ENCODE data around the gene C17orf75. TPM values are rescaled to one million over a fixed set of nuclear protein-coding genes. Genes with fewer than 3 reads are reported as not detected.
"Not testable (repeated sequence)": the region's sequence is repeated elsewhere in the genome, so short reads cannot be mapped to it uniquely, and the experiment has no call there.

Gene C17orf75
- total RNA-seq, 2 experiments from 2014 or later = 66.1 to 70.9 TPM

GRCh38 chr17:32323811-32324491 is 18.0 kb downstream of the C17orf75 start:
- Histone ChIP-seq H3K9me3 (ENCODE audit: low read length) (no peaks in the 10 kb centered on the region), H3K79me2 (ENCODE audit: insufficient read depth, low read depth, low read length) (no peaks in the 10 kb centered on the region), H3K4me3 (ENCODE audit: low read depth, low read length, poor library complexity, severe bottlenecking) (no peak overlapping the region), H3K4me1 (ENCODE audit: insufficient read depth, low read length, poor library complexity, severe bottlenecking) (peaks cover 25% of the 10 kb centered on the region), H4K20me1 (ENCODE audit: insufficient read depth, low read length) (no peaks in the 10 kb centered on the region), H3K4me2 (ENCODE audit: low read length) (no peak overlapping the region), H3K36me3 (ENCODE audit: insufficient read depth, low read length) (no peaks in the 10 kb centered on the region), H2AFZ (ENCODE audit: low read length) (peak overlapping the region; percentile 42; the same call in 1 of the 2 replicates), H3K9me2 (ENCODE audit: insufficient read depth, low read length) (no peaks in the 10 kb centered on the region), H3K27ac (ENCODE audit: low read depth, low read length, poor library complexity, severe bottlenecking) (no peak overlapping the region)
- POLR2A ChIA-PET = no interaction called here
- TF ChIP-seq CTCF (conservative IDR thresholded peaks at IDR 0.05; ENCODE audit: low read length) = no peak
- TF ChIP-seq EZH2phosphoT487 (IDR thresholded peaks at IDR 0.05; ENCODE audit: borderline replicate concordance, low read depth, low read length) = no peak
- no peak for DNase-seq (ENCODE audit: low spot score)
- BruUV-seq (replicated peaks) = no TSS peak
- CTCF ChIA-PET (ENCODE audit: unreplicated experiment) = no interaction called here
- intact Hi-C loops (cut with micrococcal nuclease; ENCODE audit: unreplicated experiment) = no loop called here

- no peak for TF ChIP-seq CTCF (conservative IDR thresholded peaks at IDR 0.05; ENCODE audit: low read length)
- TF ChIP-seq EZH2phosphoT487 (IDR thresholded peaks at IDR 0.05; ENCODE audit: borderline replicate concordance, low read depth, low read length) = no peak
- Histone ChIP-seq H3K4me2 (ENCODE audit: low read length) (no peak overlapping the region), H3K79me2 (ENCODE audit: insufficient read depth, low read depth, low read length) (no peaks in the 10 kb centered on the region), H3K9me3 (ENCODE audit: low read length) (no peaks in the 10 kb centered on the region), H3K27ac (ENCODE audit: low read depth, low read length, poor library complexity, severe bottlenecking) (no peak overlapping the region), H2AFZ (ENCODE audit: low read length) (no peak overlapping the region), H3K4me3 (ENCODE audit: low read depth, low read length, poor library complexity, severe bottlenecking) (no peak overlapping the region), H3K4me1 (ENCODE audit: insufficient read depth, low read length, poor library complexity, severe bottlenecking) (peaks cover 16% of the 10 kb centered on the region), H3K36me3 (ENCODE audit: insufficient read depth, low read length) (no peaks in the 10 kb centered on the region), H3K9me2 (ENCODE audit: insufficient read depth, low read length) (no peaks in the 10 kb centered on the region), H4K20me1 (ENCODE audit: insufficient read depth, low read length) (no peaks in the 10 kb centered on the region)
- no peak for DNase-seq (ENCODE audit: low spot score)
- no TSS peak for BruUV-seq (replicated peaks)
- ChIA-PET CTCF (ENCODE audit: unreplicated experiment) (no interaction called here), POLR2A (no interaction called here)
- intact Hi-C loops (cut with micrococcal nuclease; ENCODE audit: unreplicated experiment) = no loop called here
These were observed 18.9 kb downstream of the C17orf75 start for GRCh38 chr17:32323046-32323445.

- POLR2A ChIA-PET = no interaction called here
- H2AFZ ChIP-seq (ENCODE audit: low read length) = no peak overlapping the region
- H3K4me3 ChIP-seq (ENCODE audit: low read depth, low read length, poor library complexity, severe bottlenecking) = no peak overlapping the region
- DNase-seq (ENCODE audit: low spot score) = no peak
- no peaks in the 10 kb centered on the region for H3K36me3 ChIP-seq (ENCODE audit: insufficient read depth, low read length)
- H3K79me2 ChIP-seq (ENCODE audit: insufficient read depth, low read depth, low read length) = no peaks in the 10 kb centered on the region
- TF ChIP-seq CTCF (conservative IDR thresholded peaks at IDR 0.05; ENCODE audit: low read length) (no peak), EZH2phosphoT487 (IDR thresholded peaks at IDR 0.05; ENCODE audit: borderline replicate concordance, low read depth, low read length) (no peak)
- intact Hi-C loops (cut with micrococcal nuclease; ENCODE audit: unreplicated experiment) = no loop called here
- CTCF ChIA-PET (ENCODE audit: unreplicated experiment) = no interaction called here
- H3K4me1 ChIP-seq (ENCODE audit: insufficient read depth, low read length, poor library complexity, severe bottlenecking) = peaks cover 15% of the 10 kb centered on the region
- no peaks in the 10 kb centered on the region for H4K20me1 ChIP-seq (ENCODE audit: insufficient read depth, low read length)
- H3K9me2 ChIP-seq (ENCODE audit: insufficient read depth, low read length) = no peaks in the 10 kb centered on the region
- no TSS peak for BruUV-seq (replicated peaks)
- no peaks in the 10 kb centered on the region for H3K9me3 ChIP-seq (ENCODE audit: low read length)
- H3K27ac ChIP-seq (ENCODE audit: low read depth, low read length, poor library complexity, severe bottlenecking) = no peak overlapping the region
- no peak overlapping the region for H3K4me2 ChIP-seq (ENCODE audit: low read length)
These were observed 21.1 kb downstream of the C17orf75 start for GRCh38 chr17:32320847-32321246.

- H3K9me3 ChIP-seq (ENCODE audit: low read length); H3K27ac ChIP-seq (ENCODE audit: low read depth, low read length, poor library complexity, severe bottlenecking); H3K9me2 ChIP-seq (ENCODE audit: insufficient read depth, low read length); BruUV-seq (replicated peaks); H3K4me2 ChIP-seq (ENCODE audit: low read length); H2AFZ ChIP-seq (ENCODE audit: low read length); H3K36me3 ChIP-seq (ENCODE audit: insufficient read depth, low read length); POLR2A ChIA-PET; H3K4me3 ChIP-seq (ENCODE audit: low read depth, low read length, poor library complexity, severe bottlenecking); H4K20me1 ChIP-seq (ENCODE audit: insufficient read depth, low read length); H3K79me2 ChIP-seq (ENCODE audit: insufficient read depth, low read depth, low read length); DNase-seq (ENCODE audit: low spot score); intact Hi-C loops (cut with micrococcal nuclease; ENCODE audit: unreplicated experiment): not testable (repeated sequence)
- peaks cover 15% of the 10 kb centered on the region for H3K4me1 ChIP-seq (ENCODE audit: insufficient read depth, low read length, poor library complexity, severe bottlenecking)
- CTCF ChIA-PET (ENCODE audit: unreplicated experiment) = interaction anchor here (0.7 kb wide), 1 partner anchor 32 kb away, joined by 3 read pairs; no protein-coding TSS in a partner anchor
These were observed 21.9 kb downstream of the C17orf75 start for GRCh38 chr17:32320080-32320479.
